Right atrium auricular region (tissue), 2 donors: ENCODE results near the gene CEP152. TPM values are rescaled to one million over a fixed set of nuclear protein-coding genes. Genes with fewer than 3 reads are reported as not detected.

Source experiments
- DNase-seq: peaks from one replicate; pipeline ENCODE4 v3.0.0-alpha.2; 2019; ENCODE audit warnings: low spot score
- H3K27ac ChIP-seq, 2 donors: fragments of 200-600 bp; sonication (generic); 1 replicate in 1 of 2; 2 replicates in 1 of 2; pipeline ENCODE4 v1.5.1; 2016 to 2019
- H3K27me3 ChIP-seq, 2 donors: fragments of 200-600 bp; sonication (generic); one replicate each; pipeline versions ENCODE4 v1.5.1 to v1.6.0; 2017 to 2019
- H3K36me3 ChIP-seq: fragments of 200-600 bp; sonication (generic); one replicate; pipeline ENCODE4 v1.5.1; 2016
- H3K4me1 ChIP-seq, 2 donors: fragments of 200-600 bp; sonication (generic); one replicate each; pipeline versions ENCODE4 v1.5.1 to v1.6.0; 2017 to 2019
- H3K4me3 ChIP-seq, 2 donors: fragments of 200-600 bp; sonication (generic); 1 replicate in 1 of 2; 2 replicates in 1 of 2; pipeline ENCODE4 v1.5.1; 2017 to 2019; ENCODE audit warnings: mild to moderate bottlenecking in 1 of 2, moderate library complexity in 1 of 2
- H3K9me3 ChIP-seq, 2 donors: fragments of 200-600 bp; sonication (generic); one replicate each; pipeline ENCODE4 v1.5.1; 2019
- CTCF ChIP-seq, 2 donors: fragments of 200-600 bp; sonication (generic); IDR thresholded peaks; one replicate each; pipeline ENCODE4 v1.5.1; 2019; ENCODE audit warnings: antibody characterized with exemption in 2 of 2
- total RNA-seq, 2 donors: library from RNA; depleted of rRNA; stranded (reverse); fragments of >200 nt; gene quantifications; one replicate each; pipeline ENCODE4 v1.1.0, GENCODE V29; 2016

Gene CEP152
- total RNA-seq, 2 donors from 2014 or later: 1.1 to 1.4 TPM

GRCh38 chr15:48761393-48762158 lies 49.3 kb downstream of the CEP152 start:
- Histone ChIP-seq H3K27me3 (no peaks in the 10 kb centered on the region), H3K27ac (no peak overlapping the region), H3K9me3 (no peaks in the 10 kb centered on the region), H3K4me1 (no peaks in the 10 kb centered on the region), H3K4me3 (no peak overlapping the region), H3K36me3 (no peaks in the 10 kb centered on the region)
- TF ChIP-seq CTCF (IDR thresholded peaks at IDR 0.05): no peak
- DNase-seq: no peak

- H3K27ac ChIP-seq: no peak overlapping the region
- no peak for TF ChIP-seq CTCF (IDR thresholded peaks at IDR 0.05)
- H3K4me1 ChIP-seq: no peaks in the 10 kb centered on the region
- no peak for DNase-seq
- H3K4me3 ChIP-seq: no peak overlapping the region
- H3K36me3 ChIP-seq: no peaks in the 10 kb centered on the region
- no peaks in the 10 kb centered on the region for H3K27me3 ChIP-seq
- H3K9me3 ChIP-seq: no peaks in the 10 kb centered on the region
These were observed 50.9 kb downstream of the CEP152 start for GRCh38 chr15:48759921-48760320.

- Histone ChIP-seq H3K27me3 (no peaks in the 10 kb centered on the region), H3K9me3 (no peaks in the 10 kb centered on the region), H3K4me3 (no peak overlapping the region), H3K27ac (no peak overlapping the region), H3K4me1 (no peaks in the 10 kb centered on the region), H3K36me3 (no peaks in the 10 kb centered on the region)
- no peak for TF ChIP-seq CTCF (IDR thresholded peaks at IDR 0.05)
- no peak for DNase-seq
These were observed 53.2 kb downstream of the CEP152 start for GRCh38 chr15:48757661-48758060.

- H3K27ac ChIP-seq: no peak overlapping the region
- no peaks in the 10 kb centered on the region for H3K36me3 ChIP-seq
- no peak overlapping the region for H3K4me3 ChIP-seq
- H3K27me3 ChIP-seq: no peaks in the 10 kb centered on the region
- H3K9me3 ChIP-seq: no peaks in the 10 kb centered on the region
- H3K4me1 ChIP-seq: no peaks in the 10 kb centered on the region
- DNase-seq: no peak
- no peak for TF ChIP-seq CTCF (IDR thresholded peaks at IDR 0.05)
These were observed 56.9 kb downstream of the CEP152 start for GRCh38 chr15:48754011-48754410.

GRCh38 chr15:48751595-48751994 lies 59.3 kb downstream of the CEP152 start:
- TF ChIP-seq CTCF (IDR thresholded peaks at IDR 0.05): no peak
- H3K4me3 ChIP-seq: no peak overlapping the region
- no peak overlapping the region for H3K27ac ChIP-seq
- DNase-seq: no peak
- H3K27me3 ChIP-seq: no peaks in the 10 kb centered on the region
- H3K4me1 ChIP-seq: no peaks in the 10 kb centered on the region
- no peaks in the 10 kb centered on the region for H3K9me3 ChIP-seq
- H3K36me3 ChIP-seq: no peaks in the 10 kb centered on the region

- TF ChIP-seq CTCF (IDR thresholded peaks at IDR 0.05): no peak
- H3K4me1 ChIP-seq: no peaks in the 10 kb centered on the region
- no peaks in the 10 kb centered on the region for H3K27me3 ChIP-seq
- no peaks in the 10 kb centered on the region for H3K9me3 ChIP-seq
- no peak overlapping the region for H3K4me3 ChIP-seq
- H3K27ac ChIP-seq: no peak overlapping the region
- H3K36me3 ChIP-seq: peaks cover 11% of the 10 kb centered on the region
- no peak for DNase-seq
These were observed 62.3 kb downstream of the CEP152 start for GRCh38 chr15:48748535-48748934.
